Measurements from ENCODE around the gene SLC29A3. TPM values are rescaled to one million over a fixed set of nuclear protein-coding genes. Genes with fewer than 3 reads are reported as not detected.

Gene SLC29A3
- total RNA-seq, 1 experiment from 2014 or later = 5.9 TPM

GRCh38 chr10:71274901-71275796 is 43.9 kb upstream of the SLC29A3 start:
- no peaks in the 10 kb centered on the region for H3K9me3 ChIP-seq (ENCODE audit: control insufficient read depth in 1 of 2, insufficient read depth in 1 of 2, low read depth in 1 of 2, low read length in 2 of 2)
- intact Hi-C loops (cut with micrococcal nuclease) = loop anchor here (5.0 kb wide), 1 partner anchor 348 kb away; no protein-coding TSS in a partner anchor
- TF ChIP-seq ZBTB33 (IDR thresholded peaks at IDR 0.05; ENCODE audit: extremely low read depth, insufficient replicate concordance, low read length) (no peak), SP1 (IDR thresholded peaks at IDR 0.05; ENCODE audit: low read depth) (no peak), ATF3 (IDR thresholded peaks at IDR 0.05) (no peak), SIN3A (IDR thresholded peaks at IDR 0.05; ENCODE audit: low read depth) (no peak), CTCF (IDR thresholded peaks at IDR 0.05 in 2 of 3, conservative IDR thresholded peaks at IDR 0.05 in 1 of 3; ENCODE audit: borderline replicate concordance in 1 of 3, insufficient read depth in 1 of 3, low read depth in 2 of 3, low read length in 2 of 3) (no peak), CEBPB (IDR thresholded peaks at IDR 0.05; ENCODE audit: low read depth) (no peak), EGR1 (IDR thresholded peaks at IDR 0.05; ENCODE audit: low read depth) (no peak), POLR2AphosphoS5 (IDR thresholded peaks at IDR 0.05; ENCODE audit: low read depth, low read length) (no peak), MAX (IDR thresholded peaks at IDR 0.05) (no peak), TCF7L2 (IDR thresholded peaks at IDR 0.05; ENCODE audit: borderline replicate concordance, extremely low read depth, insufficient read depth, insufficient read length) (no peak), EZH2 (IDR thresholded peaks at IDR 0.05) (no peak), JUND (IDR thresholded peaks at IDR 0.05) (no peak), ZFX (IDR thresholded peaks at IDR 0.05) (no peak), CBX3 (IDR thresholded peaks at IDR 0.05; ENCODE audit: low read depth) (no peak), SRF (IDR thresholded peaks at IDR 0.05; ENCODE audit: low read depth) (no peak), EZH2phosphoT487 (IDR thresholded peaks at IDR 0.05; ENCODE audit: borderline replicate concordance) (no peak), FOSL1 (IDR thresholded peaks at IDR 0.05; ENCODE audit: low read depth) (no peak)
- ATAC-seq (no peak), DNase-seq (ENCODE audit: low read depth, low spot score) (no peak)
- peaks cover 20 to 25% of the 10 kb centered on the region in 2 experiments; a peak in 3 of 4 replicates for H3K4me1 ChIP-seq (ENCODE audit: control insufficient read depth in 1 of 2, insufficient read depth in 2 of 2, low read length in 2 of 2)
- no peaks in the 10 kb centered on the region for H3K79me2 ChIP-seq (ENCODE audit: insufficient read depth, low read length)
- BruUV-seq (replicated peaks) = no TSS peak
- POLR2A ChIA-PET = no interaction called here
- H3K27me3 ChIP-seq (ENCODE audit: insufficient read depth, low read length) = no peaks in the 10 kb centered on the region
- no peak overlapping the region for H2AFZ ChIP-seq (ENCODE audit: low read depth, low read length, poor library complexity, severe bottlenecking)
- no peaks in the 10 kb centered on the region for H3K9me2 ChIP-seq (ENCODE audit: insufficient read depth)
- CTCF ChIA-PET = interaction anchor here (0.5 to 1.8 kb wide), 4 partner anchors 17 to 409 kb away, joined by 3 to 4 read pairs (median 3); partner anchors contain the start of gene UNC5B
- H3K4me3 ChIP-seq (replicated peaks in 1 of 2; ENCODE audit: low read depth in 1 of 2, low read length in 2 of 2) = no peak overlapping the region
- H3K36me3 ChIP-seq (ENCODE audit: control insufficient read depth in 1 of 2, insufficient read depth in 2 of 2, low read length in 2 of 2) = no peaks in the 10 kb centered on the region
- RAD21 ChIA-PET (ENCODE audit: low non-redundant PET in 1 of 2, low total read pairs in 2 of 2, uncharacterized antibody in 2 of 2, unreplicated experiment in 2 of 2) = no interaction called here
- no peak overlapping the region for H3K9ac ChIP-seq (ENCODE audit: low read length)
- H4K20me1 ChIP-seq (ENCODE audit: insufficient read depth) = no peaks in the 10 kb centered on the region
- H3K27ac ChIP-seq (ENCODE audit: low read depth, low read length) = no peak overlapping the region
- H3K4me2 ChIP-seq (ENCODE audit: low read length) = no peak overlapping the region
